PC-3 (cell line): Measurements from ENCODE around the gene DUSP2. TPM values are rescaled to one million over a fixed set of nuclear protein-coding genes. Genes with fewer than 3 reads are reported as not detected.
A peak's percentile ranks its signal among the peaks of the same experiment; 100 is the strongest.

Experiments used
- ATAC-seq: fragments of 200-7000 bp; cut with Tn5 transposase; 2 replicates; pipeline ENCODE4 v1.9.1; 2020; ENCODE audit warnings: mild to moderate bottlenecking, moderate library complexity
- BruUV-seq: library from RNA; stranded (reverse); fragments of 400-500 nt; replicated peaks from 2 replicates; lab custom pipeline; 2021; lab: Mats Ljungman, UMichigan
- CTCF ChIA-PET: fragments of 300-600 bp; sonication (Branson Sonifier 250); formaldehyde crosslinking; loops from one replicate; lab custom pipeline; 2022; ENCODE audit warnings: antibody characterized with exemption; lab: Charles Lee
- POLR2A ChIA-PET: fragments of 300-600 bp; sonication (Branson Sonifier 250); formaldehyde crosslinking; loops from one replicate; lab custom pipeline; 2022; ENCODE audit warnings: antibody characterized with exemption; ENCODE audit not compliant: unreplicated experiment; lab: Charles Lee
- DNase-seq: peaks from one replicate; pipeline ENCODE4 v3.0.0-alpha.2; 2015
- H2AFZ ChIP-seq: fragments of 300-600 bp; sonication (generic); 2 replicates; pipeline ENCODE4 v1.6.0; 2016; ENCODE audit warnings: antibody characterized with exemption, low read length
- H3F3A ChIP-seq: fragments of 300-600 bp; sonication (generic); one replicate; pipeline ENCODE4 v1.6.0; 2017; ENCODE audit warnings: antibody characterized with exemption, low read length, control low read depth, mild to moderate bottlenecking; ENCODE audit not compliant: unreplicated experiment
- H3K27ac ChIP-seq: fragments of 300-600 bp; sonication (generic); 2 replicates; pipeline ENCODE4 v1.5.1; 2016; ENCODE audit warnings: mild to moderate bottlenecking, low read length
- H3K27me3 ChIP-seq: fragments of 300-600 bp; sonication (generic); 2 replicates; pipeline ENCODE4 v1.6.1; 2016; ENCODE audit warnings: low read length, mixed read lengths
- H3K36me3 ChIP-seq: fragments of 300-600 bp; sonication (generic); 2 replicates; pipeline ENCODE4 v1.6.1; 2016; ENCODE audit warnings: low read depth, mixed run types, low read length, mixed read lengths
- H3K4me1 ChIP-seq: fragments of 300-600 bp; sonication (generic); 2 replicates; pipeline ENCODE4 v1.5.1; 2016; ENCODE audit warnings: low read length; ENCODE audit not compliant: insufficient read depth
- H3K4me2 ChIP-seq: fragments of 300-600 bp; sonication (generic); 2 replicates; pipeline ENCODE4 v1.6.0; 2016; ENCODE audit warnings: low read length
- H3K4me3 ChIP-seq: fragments of 300-600 bp; sonication (generic); 2 replicates; pipeline ENCODE4 v1.5.1; 2016; ENCODE audit warnings: mild to moderate bottlenecking, low read length, mixed read lengths
- H3K79me2 ChIP-seq: fragments of 300-600 bp; sonication (generic); 2 replicates; pipeline ENCODE4 v1.6.1; 2017; ENCODE audit warnings: low read length, mixed read lengths
- H3K9ac ChIP-seq: fragments of 300-600 bp; sonication (generic); 2 replicates; pipeline ENCODE4 v1.6.0; 2016; ENCODE audit warnings: mild to moderate bottlenecking, low read length
- H3K9me2 ChIP-seq: fragments of 300-600 bp; sonication (generic); replicated peaks from 2 replicates; pipeline ENCODE4 v1.6.1; 2016; ENCODE audit warnings: mixed run types, low read length, mixed read lengths
- H3K9me3 ChIP-seq: fragments of 300-600 bp; sonication (generic); 2 replicates; pipeline ENCODE4 v1.6.1; 2016; ENCODE audit warnings: low read length, mixed read lengths
- H4K20me1 ChIP-seq: fragments of 300-600 bp; sonication (generic); 2 replicates; pipeline ENCODE4 v1.6.1; 2016; ENCODE audit warnings: low read length, mixed read lengths
- EZH2 ChIP-seq: fragments of 300-600 bp; sonication (generic); IDR thresholded peaks from one replicate; pipeline ENCODE4 v1.6.1; 2017; ENCODE audit warnings: antibody characterized with exemption, mild to moderate bottlenecking, low read length; ENCODE audit not compliant: unreplicated experiment
- EZH2phosphoT487 ChIP-seq: fragments of 300-600 bp; sonication (generic); IDR thresholded peaks from 2 replicates; pipeline ENCODE4 v1.6.1; 2018; ENCODE audit warnings: mild to moderate bottlenecking, antibody characterized with exemption, low read length, borderline replicate concordance
- intact Hi-C: fragments of 100-400 bp; cut with micrococcal nuclease; formaldehyde crosslinking; loops from 2 replicates; pipeline ENCODE4 v1.9.0; 2023
- total RNA-seq: library from RNA; depleted of rRNA; stranded (reverse); fragments of >200 nt; gene quantifications from 2 replicates; pipeline ENCODE4 v1.2.3, GENCODE V29; 2014
- TF ChIP-seq, protein P1 (sequence below): fragments of 300-600 bp; sonication (generic); conservative IDR thresholded peaks from 2 replicates; pipeline ENCODE4 v1.5.1; 2017; ENCODE audit warnings: antibody characterized with exemption, low read depth, mild to moderate bottlenecking, low read length

Gene DUSP2
- total RNA-seq, 1 experiment from 2014 or later = 6.9 TPM

GRCh38 chr2:96184989-96185388 lies 39.7 kb upstream of the DUSP2 start:
- Histone ChIP-seq H3K27ac (no peak overlapping the region), H3K36me3 (peaks cover 40% of the 10 kb centered on the region), H3K9me2 (no peaks in the 10 kb centered on the region), H3K4me3 (no peak overlapping the region), H4K20me1 (no peaks in the 10 kb centered on the region), H3K79me2 (no peaks in the 10 kb centered on the region), H3K27me3 (no peaks in the 10 kb centered on the region), H2AFZ (no peak overlapping the region), H3K9me3 (no peaks in the 10 kb centered on the region), H3K9ac (no peak overlapping the region), H3K4me2 (no peak overlapping the region), H3K4me1 (no peaks in the 10 kb centered on the region), H3F3A (peaks cover 3% of the 10 kb centered on the region)
- ATAC-seq = no peak
- BruUV-seq = TSS peak; percentile 23
- ChIA-PET POLR2A (no interaction called here), CTCF (no interaction called here)
- no peak for TF ChIP-seq EZH2phosphoT487
- TF ChIP-seq, protein P1, sequence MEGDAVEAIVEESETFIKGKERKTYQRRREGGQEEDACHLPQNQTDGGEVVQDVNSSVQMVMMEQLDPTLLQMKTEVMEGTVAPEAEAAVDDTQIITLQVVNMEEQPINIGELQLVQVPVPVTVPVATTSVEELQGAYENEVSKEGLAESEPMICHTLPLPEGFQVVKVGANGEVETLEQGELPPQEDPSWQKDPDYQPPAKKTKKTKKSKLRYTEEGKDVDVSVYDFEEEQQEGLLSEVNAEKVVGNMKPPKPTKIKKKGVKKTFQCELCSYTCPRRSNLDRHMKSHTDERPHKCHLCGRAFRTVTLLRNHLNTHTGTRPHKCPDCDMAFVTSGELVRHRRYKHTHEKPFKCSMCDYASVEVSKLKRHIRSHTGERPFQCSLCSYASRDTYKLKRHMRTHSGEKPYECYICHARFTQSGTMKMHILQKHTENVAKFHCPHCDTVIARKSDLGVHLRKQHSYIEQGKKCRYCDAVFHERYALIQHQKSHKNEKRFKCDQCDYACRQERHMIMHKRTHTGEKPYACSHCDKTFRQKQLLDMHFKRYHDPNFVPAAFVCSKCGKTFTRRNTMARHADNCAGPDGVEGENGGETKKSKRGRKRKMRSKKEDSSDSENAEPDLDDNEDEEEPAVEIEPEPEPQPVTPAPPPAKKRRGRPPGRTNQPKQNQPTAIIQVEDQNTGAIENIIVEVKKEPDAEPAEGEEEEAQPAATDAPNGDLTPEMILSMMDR = no peak
- no peak for TF ChIP-seq EZH2
- DNase-seq = no peak
- intact Hi-C loops = no loop called here

GRCh38 chr2:96184188-96184587 lies 38.9 kb upstream of the DUSP2 start:
- no TSS peak for BruUV-seq
- peaks cover 39% of the 10 kb centered on the region for H3K36me3 ChIP-seq
- no peak overlapping the region for H3K27ac ChIP-seq
- TF ChIP-seq EZH2 (no peak), EZH2phosphoT487 (no peak)
- TF ChIP-seq, protein P1 = no peak
- H3K79me2 ChIP-seq = no peaks in the 10 kb centered on the region
- no peaks in the 10 kb centered on the region for H3K9me3 ChIP-seq
- CTCF ChIA-PET = interaction anchor here (0.7 kb wide), 1 partner anchor 24 kb away, joined by 6 read pairs; no protein-coding TSS in a partner anchor
- intact Hi-C loops = no loop called here
- H3K4me2 ChIP-seq = no peak overlapping the region
- DNase-seq = no peak
- H2AFZ ChIP-seq = no peak overlapping the region
- H3K27me3 ChIP-seq = no peaks in the 10 kb centered on the region
- H4K20me1 ChIP-seq = no peaks in the 10 kb centered on the region
- ATAC-seq = no peak
- no peaks in the 10 kb centered on the region for H3K9me2 ChIP-seq
- H3F3A ChIP-seq = peaks cover 3% of the 10 kb centered on the region
- no peak overlapping the region for H3K4me3 ChIP-seq
- POLR2A ChIA-PET = no interaction called here
- no peaks in the 10 kb centered on the region for H3K4me1 ChIP-seq
- no peak overlapping the region for H3K9ac ChIP-seq

GRCh38 chr2:96181529-96181928 lies 36.3 kb upstream of the DUSP2 start:
- peaks cover 3% of the 10 kb centered on the region for H3F3A ChIP-seq
- DNase-seq (no peak), ATAC-seq (no peak)
- intact Hi-C loops = no loop called here
- no peaks in the 10 kb centered on the region for H3K9me3 ChIP-seq
- no peaks in the 10 kb centered on the region for H3K4me1 ChIP-seq
- no peak overlapping the region for H2AFZ ChIP-seq
- ChIA-PET POLR2A (interaction anchor here (0.6 kb wide), 1 partner anchor 14 kb away, joined by 4 read pairs; no protein-coding TSS in a partner anchor), CTCF (no interaction called here)
- H3K4me3 ChIP-seq = no peak overlapping the region
- TF ChIP-seq EZH2phosphoT487 = no peak
- TF ChIP-seq EZH2 = no peak
- TF ChIP-seq, protein P1 = no peak
- H3K27me3 ChIP-seq = no peaks in the 10 kb centered on the region
- BruUV-seq = TSS peak; percentile 4
- no peaks in the 10 kb centered on the region for H3K79me2 ChIP-seq
- H3K27ac ChIP-seq = no peak overlapping the region
- H4K20me1 ChIP-seq = no peaks in the 10 kb centered on the region
- H3K9me2 ChIP-seq = no peaks in the 10 kb centered on the region
- H3K4me2 ChIP-seq = no peak overlapping the region
- H3K36me3 ChIP-seq = peaks cover 26% of the 10 kb centered on the region
- no peak overlapping the region for H3K9ac ChIP-seq
